Activated effector memory CD4-positive, alpha-beta T cell treated with anti-CD3 and anti-CD28 coated beads, Interleukin-2, amount 50 U/mL, for 16 hours (primary cell): ENCODE data around the gene ZNF845.
"Not testable (repeated sequence)": the region's sequence is repeated elsewhere in the genome, so short reads cannot be mapped to it uniquely, and the experiment has no call there.

Experiments
- DNase-seq: peaks from one replicate; pipeline ENCODE4 v3.0.0-alpha.2; 2020

The ZNF845 gene

DNA sequence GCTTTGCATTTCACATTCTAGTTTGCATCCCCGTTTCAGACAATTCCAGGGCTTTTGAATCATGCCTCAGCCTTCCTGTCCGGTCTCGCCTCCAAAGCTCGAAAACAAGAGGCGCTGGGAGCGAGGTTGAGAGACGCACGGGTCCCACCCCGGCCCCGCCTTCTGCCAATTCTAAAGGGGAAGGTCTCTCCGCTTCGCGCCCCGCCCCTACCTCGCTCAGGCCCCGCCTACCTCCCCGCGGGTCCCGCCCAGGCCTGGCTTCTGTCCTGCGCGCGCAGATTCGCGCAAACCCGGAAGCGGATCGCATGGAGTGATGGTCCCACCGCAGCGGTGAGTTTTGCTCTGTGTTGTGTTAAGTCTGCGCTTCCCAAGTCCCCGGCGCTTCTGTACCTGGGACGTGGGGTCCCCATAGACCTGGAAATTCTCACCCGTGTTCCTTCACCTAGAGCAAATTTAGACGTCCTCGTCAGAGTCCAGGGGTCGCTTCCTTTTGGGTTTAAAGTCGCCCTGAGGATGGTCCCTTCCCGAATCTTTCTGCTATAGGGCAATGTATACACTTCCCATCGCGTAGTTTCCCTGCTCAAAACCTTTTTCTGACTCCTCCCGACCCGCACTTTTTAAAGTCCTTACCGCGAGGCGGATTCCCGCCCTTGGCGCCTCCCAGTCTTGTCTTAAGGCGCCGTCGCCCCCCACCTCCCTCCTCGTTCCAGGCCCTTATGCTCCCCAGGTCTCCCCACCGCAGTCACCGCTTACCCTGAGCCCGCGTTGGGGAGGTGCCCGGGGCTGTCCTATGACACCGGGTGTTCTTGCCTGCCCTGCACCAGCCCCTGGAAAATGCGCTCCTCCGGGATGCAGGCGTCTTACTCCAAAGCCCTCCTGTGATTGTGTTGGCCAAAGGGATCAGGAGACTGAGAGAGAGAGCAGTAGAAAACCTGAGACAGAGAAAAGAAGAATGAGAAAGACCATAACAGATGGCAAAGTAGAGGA, at the start of gene ZNF845:
Gene ZNF845, plus strand, starts transcription at position 287 of the 987 bp plus-strand sequence. CDS start 7,559 bp downstream, outside the sequence.
- peak; percentile 99 for DNase-seq

DNA sequence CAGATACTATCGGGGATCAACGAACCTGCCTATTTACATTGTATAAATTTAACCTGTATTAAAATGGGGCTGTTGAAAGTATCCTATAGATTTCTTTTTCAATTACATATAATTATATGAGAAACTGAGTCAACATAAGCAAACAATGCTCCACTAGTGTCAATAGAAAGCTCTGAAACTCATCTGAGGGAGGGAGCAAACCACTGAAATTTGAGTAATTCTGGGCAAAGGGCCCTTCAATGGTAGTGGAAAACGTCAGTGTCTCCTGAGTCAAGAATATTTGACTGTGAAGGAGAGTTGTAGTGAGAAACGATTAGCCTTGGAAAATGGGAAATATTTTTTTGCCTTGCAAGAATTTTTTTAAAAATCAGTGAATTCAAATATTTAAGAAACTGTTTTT, 48.5 kb upstream of the ZNF845 start:
- no peak for DNase-seq

DNA sequence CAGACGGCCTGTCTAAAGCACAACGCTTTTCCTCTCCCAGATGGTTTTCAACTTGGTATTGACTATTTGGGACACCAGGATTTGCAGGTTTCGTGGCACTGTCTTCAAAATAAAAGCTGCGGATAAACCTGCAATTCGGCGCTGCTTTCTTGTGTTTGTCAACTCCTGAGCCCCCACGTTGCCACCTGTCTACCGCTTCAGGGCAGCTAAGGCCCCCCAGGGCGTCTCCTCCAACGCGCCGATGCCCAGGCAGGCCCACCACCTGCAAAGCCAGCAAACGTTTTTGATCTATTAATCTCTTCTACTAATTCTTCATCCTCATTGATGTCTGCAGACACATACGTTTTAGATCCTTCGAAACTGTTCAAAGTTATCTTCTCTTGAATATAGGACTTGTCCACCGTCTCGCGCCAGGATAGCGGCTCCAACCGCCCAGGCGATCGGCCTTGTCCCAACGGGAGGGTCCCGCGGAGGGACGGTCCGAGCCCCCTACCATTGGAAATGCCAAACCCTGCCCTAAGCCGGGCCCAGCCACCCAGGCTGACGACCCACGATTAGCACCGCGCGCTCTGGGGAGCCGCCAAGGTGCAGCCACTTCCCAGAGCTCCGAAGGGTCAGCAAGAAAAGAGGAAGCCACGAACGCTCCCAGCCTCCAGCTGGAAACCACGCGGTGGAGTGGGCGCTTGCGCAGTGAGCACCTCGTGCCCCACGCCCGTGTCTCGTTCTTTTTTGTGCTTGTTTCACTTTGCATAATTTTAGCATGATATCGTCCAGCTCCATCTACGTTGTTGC, 42.6 kb upstream of the ZNF845 start:
- no peak for DNase-seq

DNA sequence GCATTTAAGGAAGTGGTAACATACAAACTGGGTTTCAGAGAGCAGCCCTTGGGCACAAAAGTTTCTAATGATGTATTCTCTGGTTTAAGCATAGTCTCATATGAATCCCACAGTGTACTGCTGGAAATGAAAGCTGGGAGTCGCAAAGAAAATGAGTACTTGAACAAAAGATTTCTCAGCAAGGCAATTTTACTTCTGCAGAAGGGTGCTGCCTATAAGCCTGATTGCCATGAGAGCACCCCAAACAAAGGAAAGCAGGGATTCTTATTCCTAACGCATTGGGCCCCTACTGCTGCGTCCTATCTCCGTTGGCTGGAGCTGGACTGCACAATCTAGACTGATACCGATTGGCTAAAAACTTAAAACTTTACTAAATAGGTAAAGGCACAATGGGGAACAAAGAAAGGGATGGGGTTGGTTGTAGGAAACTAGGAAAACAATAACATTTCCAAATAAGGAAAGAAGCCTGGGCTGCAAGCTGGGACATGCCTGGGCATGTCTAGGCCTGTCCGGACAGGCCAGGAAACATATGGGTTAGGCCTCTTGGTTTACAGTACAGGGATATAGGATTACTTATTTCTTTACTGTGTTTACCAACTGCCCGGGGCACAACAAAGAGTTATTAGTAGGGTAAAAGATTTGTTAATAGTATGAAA, 38.6 kb upstream of the ZNF845 start:
- DNase-seq: no peak

DNA sequence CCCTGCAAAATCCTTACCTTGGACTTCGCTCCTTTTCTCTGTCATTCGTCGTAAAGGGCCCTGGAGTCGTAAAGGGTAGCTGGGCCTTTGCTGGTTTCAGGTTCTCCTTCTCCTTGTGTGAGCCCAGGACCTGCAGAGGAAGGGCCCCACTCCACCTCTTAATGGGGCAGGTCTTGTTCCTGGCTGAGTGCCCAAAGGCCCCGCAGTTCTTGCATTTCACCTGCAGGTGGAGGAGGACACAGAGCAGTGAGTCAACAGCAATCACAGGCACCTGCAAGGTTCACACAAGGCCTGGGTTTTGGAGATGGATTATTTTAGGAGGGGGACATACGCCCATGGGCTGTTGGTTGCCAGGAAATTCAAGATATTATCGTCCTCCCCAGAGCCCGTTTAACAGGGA, 32.2 kb upstream of the ZNF845 start:
- DNase-seq: not testable (repeated sequence)

DNA sequence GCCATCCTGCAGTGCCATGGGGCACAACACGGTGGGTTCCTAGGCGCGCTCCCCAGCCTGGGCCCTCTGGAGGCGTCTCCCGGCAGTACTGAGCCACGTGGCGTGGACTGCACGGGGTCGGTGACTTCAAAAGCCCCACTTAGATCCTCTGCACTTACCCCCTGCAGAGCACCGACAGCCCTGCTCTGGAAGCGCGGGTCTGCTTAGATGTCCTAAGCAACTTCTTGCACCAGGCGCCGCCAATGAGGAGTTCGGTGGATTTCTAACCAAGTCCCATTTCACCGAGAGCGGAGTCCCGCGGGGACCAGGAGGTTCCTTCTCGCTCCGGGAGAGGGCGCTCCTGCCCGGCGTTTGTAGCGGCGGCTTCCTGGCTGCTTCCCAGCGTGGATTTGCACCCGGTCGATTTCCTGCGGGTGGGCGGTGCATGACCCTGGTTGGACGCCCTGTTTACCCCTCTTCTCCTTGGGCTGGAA, 25.2 kb upstream of the ZNF845 start:
- no peak for DNase-seq

DNA sequence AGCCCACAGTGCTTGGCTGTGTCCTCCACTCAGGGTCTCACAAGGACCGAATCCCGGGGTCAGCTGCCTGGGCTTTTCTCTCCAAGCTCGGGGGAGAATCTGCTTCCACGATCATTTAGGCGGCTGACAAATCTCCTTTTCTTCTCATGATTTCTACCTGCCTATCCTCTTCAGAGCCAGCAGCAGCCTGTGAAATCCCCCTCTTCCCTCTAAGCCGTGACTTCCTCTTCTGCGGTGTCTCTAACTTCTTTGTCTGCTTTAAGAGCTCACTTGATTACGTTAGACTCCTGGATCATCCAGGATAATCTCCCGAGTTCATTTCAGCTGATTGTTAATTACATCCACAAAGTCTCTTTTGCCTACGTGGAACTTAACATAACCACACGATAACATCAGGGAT, 22.5 kb upstream of the ZNF845 start:
- DNase-seq: no peak

DNA sequence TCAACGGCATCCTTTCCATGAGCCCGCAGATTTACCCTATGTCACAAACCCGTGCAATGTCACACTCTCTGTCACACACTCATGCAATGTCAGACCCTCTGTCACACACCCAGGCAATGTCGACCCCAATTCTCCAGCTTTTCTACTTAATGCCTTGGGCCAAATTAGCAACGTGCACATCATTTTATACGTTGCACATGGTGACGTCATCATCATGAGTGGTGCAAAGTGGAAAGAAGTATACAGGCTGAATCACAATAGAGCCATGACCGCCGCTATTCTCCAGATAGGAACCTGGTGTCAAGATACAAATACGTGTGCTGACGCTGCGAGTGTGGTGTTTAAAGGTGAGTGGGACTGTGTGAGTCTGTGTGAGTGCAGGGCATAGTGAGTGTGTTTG, 21.7 kb upstream of the ZNF845 start:
- no peak for DNase-seq

DNA sequence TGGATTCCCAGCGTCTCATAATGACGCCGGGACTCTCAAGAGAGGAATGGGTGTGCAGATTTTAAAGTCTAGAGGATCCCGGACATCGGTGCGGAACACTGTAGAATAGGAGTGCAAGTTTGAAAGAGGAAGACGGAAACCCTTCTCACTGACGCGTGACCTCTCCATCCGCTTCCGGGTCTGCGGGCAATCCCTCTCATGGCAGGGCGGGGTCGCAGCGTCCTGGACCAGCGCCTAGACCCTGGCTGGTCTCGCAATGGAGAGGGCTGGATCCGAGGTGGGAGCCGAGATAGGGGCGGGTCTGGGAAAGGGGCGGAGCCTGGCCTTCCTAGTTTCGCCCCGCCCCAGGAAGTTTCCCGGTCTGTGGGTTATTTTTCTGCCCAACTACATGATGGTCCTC, 4.6 kb upstream of the ZNF845 start:
- DNase-seq: no peak

DNA sequence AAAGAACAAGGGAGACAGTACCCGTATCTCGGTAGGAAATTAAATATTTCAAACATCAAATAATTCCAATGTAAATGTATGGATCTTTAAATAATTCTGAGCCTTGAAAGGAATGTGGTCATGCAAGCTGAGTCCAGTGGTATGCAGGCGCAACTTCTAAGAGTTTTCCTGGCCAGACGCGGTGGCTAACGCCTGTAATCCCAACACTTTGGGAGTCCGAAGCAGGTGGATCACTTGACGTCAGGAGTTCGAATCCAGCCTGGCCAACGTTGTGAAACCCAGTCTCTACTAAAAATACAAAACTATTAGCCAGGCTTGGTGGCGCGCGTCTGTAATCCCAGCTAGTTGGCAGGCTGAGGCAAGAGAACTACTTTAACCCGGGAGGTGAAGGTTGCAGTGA, 1.1 kb upstream of the ZNF845 start:
- no peak for DNase-seq

DNA sequence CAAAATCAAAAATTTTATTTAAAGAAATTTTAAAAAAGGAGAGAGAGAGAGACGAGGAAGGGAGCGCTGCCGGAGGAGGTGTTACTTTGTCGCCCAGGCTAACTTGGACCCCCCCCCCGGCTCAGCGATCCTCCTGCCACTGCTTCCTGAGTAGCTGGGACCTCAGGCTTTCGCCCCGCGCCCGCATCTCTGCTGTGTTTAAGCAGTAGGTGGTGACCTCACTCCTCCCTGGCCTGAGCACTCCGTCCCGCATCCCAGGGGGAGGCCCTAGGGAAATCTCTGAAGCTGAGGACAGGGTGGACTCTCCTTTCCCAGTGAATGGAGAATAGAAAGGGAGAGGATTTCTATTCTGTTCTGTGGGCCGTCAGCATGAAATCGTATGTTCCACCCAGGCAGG, 485 bp upstream of the ZNF845 start:
- peak; percentile 74 for DNase-seq

DNA sequence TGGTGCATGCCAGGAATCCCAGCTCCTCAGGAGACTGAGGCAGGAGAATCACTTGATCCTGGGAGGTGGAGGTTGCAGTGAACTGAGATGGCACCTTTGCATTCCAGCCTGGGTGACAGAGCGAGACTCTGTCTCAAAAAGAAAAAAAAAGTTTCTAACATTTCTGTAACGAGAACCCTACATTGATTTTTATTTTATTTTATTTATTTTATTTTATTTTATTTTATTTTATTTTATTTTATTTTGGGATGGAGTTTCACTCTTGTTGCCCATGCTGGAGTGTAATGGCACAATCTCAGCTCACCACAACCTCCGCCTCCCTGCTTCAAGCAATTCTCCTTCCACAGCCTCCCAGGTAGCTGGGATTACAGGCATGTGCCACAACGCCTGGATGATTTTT, 10.9 kb downstream of the ZNF845 start:
- DNase-seq: not testable (repeated sequence)

DNA sequence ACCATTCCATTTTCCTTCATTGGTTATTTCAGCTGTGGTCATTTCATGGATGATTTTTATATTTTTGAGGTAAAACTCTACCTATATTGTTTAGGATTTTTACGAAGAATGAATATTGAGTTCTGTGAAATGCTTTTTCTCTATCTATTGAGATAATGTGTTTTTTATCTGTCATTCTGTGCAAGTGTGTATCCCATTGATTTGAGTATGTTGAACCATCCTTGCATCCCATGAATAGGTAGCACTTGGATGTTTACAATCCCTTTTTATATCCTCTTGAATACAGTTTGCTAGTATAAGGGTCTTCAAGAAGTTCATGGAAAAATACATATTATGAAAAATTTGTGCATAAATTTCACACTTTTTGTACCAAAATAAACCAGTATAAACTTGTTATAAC, 22.2 kb downstream of the ZNF845 start:
- no peak for DNase-seq

DNA sequence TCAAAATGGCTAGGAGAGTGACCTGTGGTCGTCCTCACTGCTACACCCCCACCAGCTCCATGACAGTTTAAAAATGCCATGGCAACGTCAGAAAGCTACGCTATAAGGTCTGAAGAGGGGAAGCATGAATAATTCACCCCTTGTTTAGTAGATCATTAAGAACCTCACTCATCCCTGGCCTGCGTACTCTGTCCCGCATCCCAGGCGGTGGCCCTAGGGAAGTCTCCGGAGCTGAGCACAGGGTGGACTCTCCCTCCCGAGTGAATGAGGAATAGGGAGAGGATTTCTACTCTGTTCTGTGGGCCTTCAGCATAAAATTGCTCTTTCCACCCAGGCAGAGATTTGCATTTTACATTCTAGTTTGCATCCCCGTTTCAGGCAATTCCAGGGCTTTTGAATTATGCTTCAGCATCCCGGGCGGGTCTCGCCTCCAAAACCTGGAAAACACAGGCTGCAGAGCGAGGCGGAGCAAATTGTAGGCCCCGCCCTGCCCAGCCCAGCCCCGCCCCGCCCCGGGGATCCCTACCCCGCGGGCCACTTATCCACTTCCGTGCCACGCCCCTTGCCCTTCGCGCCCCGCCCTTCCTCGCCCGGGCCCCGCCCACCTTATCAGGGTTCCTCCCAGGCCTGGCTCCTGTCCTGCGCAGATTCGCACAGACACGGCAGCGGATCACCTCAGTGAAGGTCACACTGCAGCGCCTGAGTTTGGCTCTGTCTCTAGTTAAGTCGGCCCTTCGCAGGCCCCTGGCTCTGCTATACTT, 24.5 kb downstream of the ZNF845 start:
- DNase-seq: no peak

DNA sequence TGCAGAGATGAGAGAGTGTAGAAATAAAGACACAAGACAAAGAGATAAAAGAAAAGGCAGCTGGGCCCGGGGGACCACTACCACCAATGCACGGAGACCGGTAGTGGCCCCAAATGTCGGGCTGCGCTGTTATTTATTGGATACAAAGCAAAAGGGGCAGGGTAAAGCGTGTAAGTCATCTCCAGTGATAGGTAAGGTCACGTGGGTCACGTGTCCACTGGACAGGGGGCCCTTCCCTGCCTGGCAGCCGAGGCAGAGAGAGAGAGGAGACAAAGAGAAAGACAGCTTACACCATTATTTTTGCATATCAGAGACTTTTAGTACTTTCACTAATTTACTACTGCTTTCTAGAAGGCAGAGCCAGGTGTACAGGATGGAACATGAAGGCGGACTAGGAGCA, 26.5 kb downstream of the ZNF845 start:
- not testable (repeated sequence) for DNase-seq

DNA sequence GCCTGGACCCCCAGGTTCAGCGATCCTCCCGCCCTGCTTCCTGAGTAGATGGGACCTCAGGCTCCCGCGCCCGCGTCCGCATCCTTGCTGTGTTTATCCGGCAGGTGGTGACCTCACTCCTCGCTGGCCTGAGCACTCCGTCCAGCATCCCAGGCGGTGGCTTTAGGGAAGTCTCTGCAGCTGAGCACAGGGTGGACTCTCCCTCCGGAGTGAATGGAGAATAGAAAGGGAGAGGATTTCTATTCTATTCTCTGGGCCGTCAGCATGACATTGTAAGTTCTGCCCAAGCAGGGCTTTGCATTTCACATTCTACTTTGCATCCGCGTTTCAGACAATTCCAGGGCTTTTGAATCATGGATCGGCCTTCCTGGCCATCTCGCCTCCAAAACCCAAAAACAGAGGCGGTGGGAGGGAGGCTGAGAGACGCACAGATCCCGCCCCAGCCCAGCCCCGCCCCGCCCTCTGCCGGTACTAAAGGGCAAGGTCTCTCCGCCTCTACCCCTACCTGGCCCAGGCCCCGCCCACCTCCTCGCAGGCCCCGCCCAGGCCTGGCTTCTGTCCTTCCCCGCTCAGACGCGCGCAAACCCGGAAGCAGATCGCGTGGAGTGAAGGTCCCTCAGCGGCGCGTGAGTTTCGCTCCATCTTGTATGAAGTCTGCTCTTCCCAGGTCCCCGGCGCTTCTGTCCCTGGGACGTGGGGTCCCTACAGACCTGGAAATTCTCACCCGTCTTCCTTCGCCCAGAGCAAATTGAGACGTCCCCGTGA, 31.8 kb downstream of the ZNF845 start, which contains the start of gene ZNF525:
Gene ZNF525, plus strand, starts transcription at position 572 of the 765 bp plus-strand sequence. CDS start 6,577 bp downstream, outside the sequence.
- peak; percentile 98 for DNase-seq

DNA sequence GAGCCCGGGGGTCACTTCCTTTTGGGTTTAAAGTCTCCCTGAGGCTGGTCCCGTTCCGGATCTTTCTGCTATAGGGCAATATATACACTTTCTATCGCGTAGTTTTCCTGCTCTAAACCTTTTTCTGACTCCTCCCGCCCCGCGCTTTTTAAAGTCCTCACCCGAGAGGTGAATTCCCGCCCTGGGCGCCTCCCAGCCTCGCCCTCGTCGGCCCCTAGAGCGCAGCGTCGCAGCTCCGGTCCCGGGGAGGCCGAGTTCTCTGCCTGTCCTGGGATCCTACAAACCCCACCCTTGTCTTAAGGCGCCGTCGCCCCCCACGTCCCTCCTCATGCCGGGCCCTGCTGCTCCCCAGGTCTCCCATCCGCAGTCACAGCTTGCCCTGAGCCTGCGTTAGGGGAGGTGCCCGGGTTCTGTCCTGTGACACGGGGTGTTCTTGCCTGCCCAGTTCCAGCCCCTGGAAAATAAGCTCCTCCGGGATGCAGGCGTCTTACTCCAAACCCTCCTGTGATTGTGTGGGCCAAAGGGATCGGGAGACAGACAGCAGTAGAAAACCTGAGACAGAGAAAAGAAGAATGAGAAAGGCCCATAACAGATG, 32.4 kb downstream of the ZNF845 start:
- DNase-seq: peak; percentile 79

DNA sequence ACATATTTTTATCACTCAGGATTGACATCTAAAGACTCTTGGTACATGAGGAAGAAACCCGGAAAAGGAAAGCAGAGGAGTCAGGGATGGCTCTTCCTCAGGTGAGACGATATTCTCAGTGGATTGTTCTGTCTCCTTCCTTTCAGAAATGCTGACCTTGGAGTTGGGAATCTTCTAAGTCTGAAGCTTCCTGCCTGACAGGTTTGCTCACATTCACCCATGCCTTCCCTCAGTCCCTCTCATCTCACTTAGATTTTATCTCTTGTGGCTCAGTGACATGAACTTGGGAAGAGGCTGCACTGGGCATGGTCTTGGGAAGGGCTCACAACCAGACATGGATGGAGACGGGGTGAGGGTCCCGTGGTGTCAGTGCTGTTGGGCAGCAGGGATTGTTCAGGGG, 38.6 kb downstream of the ZNF845 start:
- no peak for DNase-seq

DNA sequence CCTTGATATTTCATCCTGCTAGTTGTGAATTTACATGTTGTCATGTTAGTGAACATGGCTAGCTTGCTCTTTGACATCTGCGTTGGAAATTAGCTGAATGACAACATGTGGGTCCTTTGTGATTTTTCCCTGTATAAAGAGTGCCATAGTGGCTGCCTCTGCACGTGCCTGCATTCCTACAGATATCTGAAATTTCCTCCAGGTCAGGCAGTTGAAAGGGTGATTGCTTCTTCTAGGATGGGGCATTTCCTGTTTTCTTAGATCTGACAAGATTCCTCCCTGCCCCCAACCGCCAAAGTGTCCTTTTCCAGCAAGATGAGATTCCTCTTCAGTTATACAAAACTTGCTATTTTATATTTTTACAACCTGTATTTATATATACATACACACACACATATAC, 40.7 kb downstream of the ZNF845 start:
- DNase-seq: no peak

DNA sequence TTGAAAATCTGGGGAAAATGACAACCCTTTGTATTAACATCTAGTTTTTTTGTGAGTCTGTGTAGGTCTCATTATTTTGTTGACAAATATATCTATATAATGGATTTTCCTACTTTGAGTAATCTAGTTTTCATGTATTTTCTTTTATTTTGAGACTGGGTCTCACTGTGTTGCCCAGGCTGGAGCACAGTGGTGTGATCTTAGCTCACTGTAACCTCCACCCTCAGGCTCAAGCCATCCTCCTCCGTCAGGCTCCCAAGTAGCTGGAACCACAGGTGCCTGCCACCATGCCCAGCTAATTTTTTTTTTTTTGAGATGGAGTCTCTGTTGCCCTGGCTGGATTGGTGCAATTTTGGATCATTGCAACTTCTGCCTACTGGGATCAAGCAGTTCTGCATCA, 41.2 kb downstream of the ZNF845 start:
- DNase-seq: no peak

DNA sequence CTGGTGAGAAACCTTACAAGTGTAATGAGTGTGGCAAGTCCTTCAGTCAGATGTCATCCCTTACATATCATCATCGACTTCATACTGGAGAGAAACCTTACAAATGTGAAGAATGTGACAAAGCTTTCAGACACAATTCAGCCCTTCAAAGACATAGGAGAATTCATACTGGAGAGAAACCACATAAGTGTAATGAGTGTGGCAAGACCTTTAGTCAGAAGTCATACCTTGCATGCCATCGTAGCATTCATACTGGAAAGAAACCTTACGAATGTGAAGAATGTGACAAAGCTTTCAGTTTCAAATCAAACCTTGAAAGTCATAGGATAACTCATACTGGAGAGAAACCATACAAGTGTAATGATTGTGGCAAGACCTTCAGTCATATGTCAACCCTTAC, 47.8 kb downstream of the ZNF845 start:
- no peak for DNase-seq
